ENCODE results near the gene TANC1. TPM values are rescaled to one million over a fixed set of nuclear protein-coding genes. Genes with fewer than 3 reads are reported as not detected.

TANC1 gene
- total and polyA plus RNA-seq, 2 experiments from 2014 or later, result 2.8 to 9.5 TPM

GRCh38 chr2:159118859-159119500 is 150.5 kb downstream of the TANC1 start (continued):
- TF ChIP-seq POLR2AphosphoS5 (IDR thresholded peaks at IDR 0.05; ENCODE audit: low read depth), result no peak
- TF ChIP-seq, protein P1, sequence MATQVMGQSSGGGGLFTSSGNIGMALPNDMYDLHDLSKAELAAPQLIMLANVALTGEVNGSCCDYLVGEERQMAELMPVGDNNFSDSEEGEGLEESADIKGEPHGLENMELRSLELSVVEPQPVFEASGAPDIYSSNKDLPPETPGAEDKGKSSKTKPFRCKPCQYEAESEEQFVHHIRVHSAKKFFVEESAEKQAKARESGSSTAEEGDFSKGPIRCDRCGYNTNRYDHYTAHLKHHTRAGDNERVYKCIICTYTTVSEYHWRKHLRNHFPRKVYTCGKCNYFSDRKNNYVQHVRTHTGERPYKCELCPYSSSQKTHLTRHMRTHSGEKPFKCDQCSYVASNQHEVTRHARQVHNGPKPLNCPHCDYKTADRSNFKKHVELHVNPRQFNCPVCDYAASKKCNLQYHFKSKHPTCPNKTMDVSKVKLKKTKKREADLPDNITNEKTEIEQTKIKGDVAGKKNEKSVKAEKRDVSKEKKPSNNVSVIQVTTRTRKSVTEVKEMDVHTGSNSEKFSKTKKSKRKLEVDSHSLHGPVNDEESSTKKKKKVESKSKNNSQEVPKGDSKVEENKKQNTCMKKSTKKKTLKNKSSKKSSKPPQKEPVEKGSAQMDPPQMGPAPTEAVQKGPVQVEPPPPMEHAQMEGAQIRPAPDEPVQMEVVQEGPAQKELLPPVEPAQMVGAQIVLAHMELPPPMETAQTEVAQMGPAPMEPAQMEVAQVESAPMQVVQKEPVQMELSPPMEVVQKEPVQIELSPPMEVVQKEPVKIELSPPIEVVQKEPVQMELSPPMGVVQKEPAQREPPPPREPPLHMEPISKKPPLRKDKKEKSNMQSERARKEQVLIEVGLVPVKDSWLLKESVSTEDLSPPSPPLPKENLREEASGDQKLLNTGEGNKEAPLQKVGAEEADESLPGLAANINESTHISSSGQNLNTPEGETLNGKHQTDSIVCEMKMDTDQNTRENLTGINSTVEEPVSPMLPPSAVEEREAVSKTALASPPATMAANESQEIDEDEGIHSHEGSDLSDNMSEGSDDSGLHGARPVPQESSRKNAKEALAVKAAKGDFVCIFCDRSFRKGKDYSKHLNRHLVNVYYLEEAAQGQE (IDR thresholded peaks at IDR 0.05; ENCODE audit: unreplicated experiment), result no peak
- TF ChIP-seq CTCF (conservative IDR thresholded peaks at IDR 0.05; ENCODE audit: low read depth in 2 of 2), result no peak
- no peak for TF ChIP-seq EZH2 (IDR thresholded peaks at IDR 0.05; ENCODE audit: low read depth, unreplicated experiment)

DNA sequence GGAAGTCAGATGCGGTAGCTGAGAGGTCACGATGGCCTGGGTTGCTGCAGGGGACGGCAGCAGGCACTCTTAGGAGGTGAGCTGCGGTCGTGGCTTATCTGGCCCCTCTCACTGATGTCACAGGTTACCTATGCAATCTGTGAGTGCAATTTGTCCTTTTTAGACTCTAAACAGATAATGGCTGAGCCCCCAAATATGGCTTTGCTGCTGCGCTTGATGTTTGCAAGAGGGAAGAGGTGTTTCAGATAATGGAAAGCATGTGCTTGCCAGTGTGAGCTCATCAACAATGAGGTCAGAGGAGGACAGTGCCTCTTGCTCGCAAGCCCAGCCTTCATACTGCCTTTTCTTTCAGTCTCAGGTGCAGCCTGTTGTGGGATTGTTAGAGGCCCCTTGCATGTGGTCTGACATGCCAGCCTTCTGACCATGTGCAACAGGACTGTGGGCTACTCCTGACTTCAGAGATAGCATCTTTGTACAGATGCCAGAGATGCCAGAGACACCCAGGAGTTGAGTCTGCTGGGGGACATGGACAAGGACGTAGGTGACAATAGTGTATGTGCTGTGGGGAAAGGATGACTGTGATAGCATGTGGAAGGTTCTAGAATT is 151.3 kb downstream of the TANC1 start:
- Histone ChIP-seq H3K4me3 (no peak overlapping the region), H3K4me2 (no peak overlapping the region), H3K36me3 (ENCODE audit: insufficient read depth) (no peaks in the 10 kb centered on the region), H3K9me2 (ENCODE audit: insufficient read depth) (no peaks in the 10 kb centered on the region), H4K20me1 (replicated peaks; ENCODE audit: insufficient read depth) (no peaks in the 10 kb centered on the region), H3K27me3 (ENCODE audit: insufficient read depth) (no peaks in the 10 kb centered on the region), H3F3A (replicated peaks; ENCODE audit: low read depth) (no peaks in the 10 kb centered on the region), H3K79me2 (replicated peaks; ENCODE audit: insufficient read depth) (no peaks in the 10 kb centered on the region), H2AFZ (no peak overlapping the region), H3K4me1 (ENCODE audit: insufficient read depth) (no peaks in the 10 kb centered on the region), H3K27ac (ENCODE audit: low read depth) (no peak overlapping the region)
- H3K27ac Mint-ChIP-seq, result no peak overlapping the region
- ATAC-seq, result no peak
- peaks cover 10% of the 10 kb centered on the region for H3K4me1 Mint-ChIP-seq
- DNase-seq (ENCODE audit: low spot score), result no peak
- H3K9me3 Mint-ChIP-seq, result no peaks in the 10 kb centered on the region; the same call in 2 of the 3 replicates
- no peak overlapping the region for H3K4me3 Mint-ChIP-seq
- H3K36me3 Mint-ChIP-seq (ENCODE audit: low read depth), result no peaks in the 10 kb centered on the region
- H3K27me3 Mint-ChIP-seq (ENCODE audit: insufficient read depth, low read depth, poor library complexity), result peaks cover 12% of the 10 kb centered on the region
- TF ChIP-seq POLR2AphosphoS5 (IDR thresholded peaks at IDR 0.05; ENCODE audit: low read depth) (no peak), ZNF114 (CRISPR knock-in tag; IDR thresholded peaks at IDR 0.05) (no peak), EZH2 (IDR thresholded peaks at IDR 0.05; ENCODE audit: low read depth, unreplicated experiment) (no peak), ZNF331 (CRISPR knock-in tag; IDR thresholded peaks at IDR 0.05; ENCODE audit: low read depth) (no peak), CREB1 (CRISPR knock-in tag; IDR thresholded peaks at IDR 0.05; ENCODE audit: low read depth) (no peak), ZNF462 (CRISPR knock-in tag; IDR thresholded peaks at IDR 0.05) (no peak), NANOG (IDR thresholded peaks at IDR 0.05; ENCODE audit: borderline replicate concordance) (no peak)
- TF ChIP-seq, protein P2, sequence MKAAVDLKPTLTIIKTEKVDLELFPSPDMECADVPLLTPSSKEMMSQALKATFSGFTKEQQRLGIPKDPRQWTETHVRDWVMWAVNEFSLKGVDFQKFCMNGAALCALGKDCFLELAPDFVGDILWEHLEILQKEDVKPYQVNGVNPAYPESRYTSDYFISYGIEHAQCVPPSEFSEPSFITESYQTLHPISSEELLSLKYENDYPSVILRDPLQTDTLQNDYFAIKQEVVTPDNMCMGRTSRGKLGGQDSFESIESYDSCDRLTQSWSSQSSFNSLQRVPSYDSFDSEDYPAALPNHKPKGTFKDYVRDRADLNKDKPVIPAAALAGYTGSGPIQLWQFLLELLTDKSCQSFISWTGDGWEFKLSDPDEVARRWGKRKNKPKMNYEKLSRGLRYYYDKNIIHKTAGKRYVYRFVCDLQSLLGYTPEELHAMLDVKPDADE (IDR thresholded peaks at IDR 0.05), result no peak
